HepG2 (cell line): ENCODE measurements around the gene TTYH1. TPM values are rescaled to one million over a fixed set of nuclear protein-coding genes. Genes with fewer than 3 reads are reported as not detected.
A peak's percentile ranks its signal among the peaks of the same experiment; 100 is the strongest.

Experiments
- FOXJ3 ChIP-seq: sonication (generic); formaldehyde crosslinking; IDR thresholded peaks from 2 replicates; pipeline ENCODE4 v1.4.0; 2020; ENCODE audit warnings: missing genetic modification reagents, mild to moderate bottlenecking, borderline replicate concordance
- HIVEP1 ChIP-seq: sonication (generic); formaldehyde crosslinking; IDR thresholded peaks from 2 replicates; pipeline ENCODE4 v1.4.0; 2020; ENCODE audit warnings: mild to moderate bottlenecking, missing genetic modification reagents
- HMG20A ChIP-seq: IDR thresholded peaks from 2 replicates; pipeline ENCODE4 v1.6.1; 2016; ENCODE audit warnings: borderline replicate concordance
- ISL2 ChIP-seq: sonication (generic); formaldehyde crosslinking; IDR thresholded peaks from 2 replicates; pipeline ENCODE4 v1.5.0; 2020; ENCODE audit warnings: missing genetic modification reagents
- NFIB ChIP-seq: sonication (generic); formaldehyde crosslinking; IDR thresholded peaks from 2 replicates; pipeline ENCODE4 v1.9.0; 2021; ENCODE audit warnings: missing genetic modification reagents, mild to moderate bottlenecking, borderline replicate concordance
- NR2C2 ChIP-seq: sonication (generic); formaldehyde crosslinking; IDR thresholded peaks from 2 replicates; pipeline ENCODE4 v1.4.0; 2020; ENCODE audit warnings: missing genetic modification reagents, mild to moderate bottlenecking, moderate library complexity, borderline replicate concordance
- PHF21A ChIP-seq: sonication (generic); formaldehyde crosslinking; IDR thresholded peaks from 2 replicates; pipeline ENCODE4 v1.5.0; 2020; ENCODE audit warnings: mild to moderate bottlenecking, missing genetic modification reagents
- REPIN1 ChIP-seq: sonication (generic); formaldehyde crosslinking; IDR thresholded peaks from 2 replicates; pipeline ENCODE4 v1.8.0; 2022; ENCODE audit warnings: missing genetic modification reagents, low read depth, mild to moderate bottlenecking, borderline replicate concordance
- SMAD1 ChIP-seq: sonication (generic); formaldehyde crosslinking; IDR thresholded peaks from 2 replicates; pipeline ENCODE4 v1.4.0; 2020; ENCODE audit warnings: missing genetic modification reagents, low read depth, mild to moderate bottlenecking, borderline replicate concordance
- SP140L ChIP-seq: sonication (generic); formaldehyde crosslinking; IDR thresholded peaks from 2 replicates; pipeline ENCODE4 v1.4.0; 2020; ENCODE audit warnings: missing genetic modification reagents, borderline replicate concordance
- SRSF9 ChIP-seq: fragments of 200-400 bp; formaldehyde crosslinking; IDR thresholded peaks from 2 replicates; pipeline ENCODE4 v1.6.1; 2018; ENCODE audit warnings: borderline replicate concordance, mild to moderate bottlenecking, low read depth, low read length; ENCODE audit not compliant: insufficient read depth, poor library complexity, severe bottlenecking
- SRY ChIP-seq: sonication (generic); formaldehyde crosslinking; IDR thresholded peaks from 2 replicates; pipeline ENCODE4 v1.8.0; 2022; ENCODE audit warnings: mild to moderate bottlenecking, missing genetic modification reagents
- TBX3 ChIP-seq: fragments of 450-650 bp; IDR thresholded peaks from 2 replicates; pipeline ENCODE4 v1.6.1; 2017; ENCODE audit warnings: antibody characterized with exemption, mild to moderate bottlenecking, inconsistent platforms, borderline replicate concordance
- ZKSCAN1 ChIP-seq: fragments of 150-350 bp; IDR thresholded peaks from 2 replicates; pipeline ENCODE4 v1.6.1; 2014; ENCODE audit warnings: low read length
- ZMYM4 ChIP-seq: sonication (generic); formaldehyde crosslinking; IDR thresholded peaks from 2 replicates; pipeline ENCODE4 v1.8.1; 2023; ENCODE audit warnings: mild to moderate bottlenecking, missing genetic modification reagents
- ZNF460 ChIP-seq: sonication (generic); formaldehyde crosslinking; IDR thresholded peaks from 2 replicates; pipeline ENCODE4 v1.5.1; 2020; ENCODE audit warnings: missing genetic modification reagents, mild to moderate bottlenecking, borderline replicate concordance
- ZNF572 ChIP-seq: sonication (generic); formaldehyde crosslinking; IDR thresholded peaks from 2 replicates; pipeline ENCODE4 v1.5.1; 2020; ENCODE audit warnings: mild to moderate bottlenecking, missing genetic modification reagents
- polyA plus RNA-seq, 8 experiments: library from polyadenylated mRNA; depleted of rRNA in 3 of 8; stranded (reverse) in 7 of 8; unstranded in 1 of 8; fragments of >200 nt; fragmentation: Illumina TruSeq in 4 of 8; extraction: Trizol in 4 of 8; gene quantifications; 2 replicates each; pipeline versions ENCODE4 v1.2.1 to v1.2.3, GENCODE V29; 2011 to 2016; ENCODE audit warnings: low read depth in 4 of 8, missing spikeins in 1 of 8, mixed read lengths in 1 of 8; ENCODE audit not compliant: insufficient read depth in 1 of 8
- total RNA-seq, 5 experiments: library from RNA; depleted of rRNA; stranded (reverse); fragments of >200 nt; fragmentation: Illumina TruSeq; extraction: Trizol; gene quantifications; 2 replicates each; pipeline ENCODE4 v1.2.3, GENCODE V29; 2016; ENCODE audit warnings: low read depth in 1 of 5
- TF ChIP-seq, protein P1 (sequence below): sonication (generic); formaldehyde crosslinking; IDR thresholded peaks from 2 replicates; pipeline ENCODE4 v1.4.0; 2020; ENCODE audit warnings: missing genetic modification reagents, mild to moderate bottlenecking, borderline replicate concordance
- TF ChIP-seq, protein P2 (sequence below): sonication (generic); formaldehyde crosslinking; IDR thresholded peaks from 2 replicates; pipeline ENCODE4 v1.5.0; 2020; ENCODE audit warnings: mild to moderate bottlenecking, low read depth, missing genetic modification reagents, borderline replicate concordance
- TF ChIP-seq, protein P3 (sequence below): sonication (generic); formaldehyde crosslinking; IDR thresholded peaks from 2 replicates; pipeline ENCODE4 v1.5.0; 2020; ENCODE audit warnings: mild to moderate bottlenecking, missing genetic modification reagents
- TF ChIP-seq, protein P4 (sequence below): sonication (generic); formaldehyde crosslinking; IDR thresholded peaks from 2 replicates; pipeline ENCODE4 v1.9.0; 2021; ENCODE audit warnings: missing genetic modification reagents, borderline replicate concordance
- TF ChIP-seq, protein P5 (sequence below): sonication (generic); formaldehyde crosslinking; IDR thresholded peaks from 2 replicates; pipeline ENCODE4 v1.8.1; 2023; ENCODE audit warnings: mild to moderate bottlenecking, missing genetic modification reagents

TTYH1 gene
- total and polyA plus RNA-seq, 2 of the 13 experiments (the other 11 are each of a cell fraction or from before 2014, with no cell fraction given): 6.9 to 19.9 TPM

DNA sequence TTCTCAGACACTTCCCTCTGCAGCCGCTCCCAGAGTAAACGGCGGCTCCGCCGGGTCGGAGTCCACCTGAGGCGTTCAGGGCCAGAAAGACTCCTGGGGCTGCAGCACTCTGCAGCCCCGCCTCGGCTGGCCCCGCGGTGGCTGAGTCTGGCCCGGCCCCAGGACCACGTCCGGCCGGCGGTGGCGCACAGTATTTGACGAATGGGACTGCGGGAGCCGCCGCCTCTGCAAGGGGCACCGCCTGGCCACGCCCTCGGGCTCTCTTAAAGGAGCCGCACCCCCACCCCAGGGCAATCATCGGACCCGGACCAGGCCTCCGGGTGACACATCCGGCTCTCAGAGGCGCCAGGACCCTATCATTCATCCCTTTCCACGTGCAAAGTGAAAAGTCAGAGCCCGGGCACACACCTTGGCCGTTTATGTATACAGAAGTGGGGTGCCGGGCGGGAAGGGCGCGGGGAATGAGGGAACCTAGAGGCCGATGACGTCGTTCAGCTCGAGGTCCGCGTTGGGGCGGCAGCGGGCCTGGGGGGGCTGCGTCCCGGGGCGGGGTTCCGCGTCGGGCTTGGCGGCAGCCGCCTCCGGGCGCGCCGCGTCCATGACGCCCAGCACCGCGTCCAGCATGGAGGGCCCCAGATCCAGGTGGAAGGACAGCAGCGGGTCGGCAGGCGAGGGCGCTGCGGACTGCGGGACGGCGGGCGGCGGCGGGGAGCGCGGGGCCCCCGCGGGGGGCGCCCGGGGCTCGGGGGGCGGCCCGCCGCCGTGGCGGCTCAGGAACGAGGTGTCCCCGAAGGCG, 49.6 kb downstream of the TTYH1 start (continued):
- TF ChIP-seq ZKSCAN1: no peak
- no peak for TF ChIP-seq SRSF9
- TF ChIP-seq, protein P1, sequence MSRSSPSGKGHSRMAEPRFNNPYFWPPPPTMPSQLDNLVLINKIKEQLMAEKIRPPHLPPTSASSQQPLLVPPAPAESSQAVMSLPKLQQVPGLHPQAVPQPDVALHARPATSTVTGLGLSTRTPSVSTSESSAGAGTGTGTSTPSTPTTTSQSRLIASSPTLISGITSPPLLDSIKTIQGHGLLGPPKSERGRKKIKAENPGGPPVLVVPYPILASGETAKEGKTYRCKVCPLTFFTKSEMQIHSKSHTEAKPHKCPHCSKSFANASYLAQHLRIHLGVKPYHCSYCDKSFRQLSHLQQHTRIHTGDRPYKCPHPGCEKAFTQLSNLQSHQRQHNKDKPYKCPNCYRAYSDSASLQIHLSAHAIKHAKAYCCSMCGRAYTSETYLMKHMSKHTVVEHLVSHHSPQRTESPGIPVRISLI: no peak
- no peak for TF ChIP-seq NFIB
- no peak for TF ChIP-seq SP140L (CRISPR knock-in tag)
- TF ChIP-seq TBX3: no peak
- peak; percentile 49 for TF ChIP-seq NR2C2 (CRISPR knock-in tag)
- TF ChIP-seq, protein P2, sequence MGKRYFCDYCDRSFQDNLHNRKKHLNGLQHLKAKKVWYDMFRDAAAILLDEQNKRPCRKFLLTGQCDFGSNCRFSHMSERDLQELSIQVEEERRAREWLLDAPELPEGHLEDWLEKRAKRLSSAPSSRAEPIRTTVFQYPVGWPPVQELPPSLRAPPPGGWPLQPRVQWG (CRISPR knock-in tag): no peak
- TF ChIP-seq ISL2 (CRISPR knock-in tag): peak; percentile 65; the same call in 1 of the 2 replicates
- TF ChIP-seq, protein P3, sequence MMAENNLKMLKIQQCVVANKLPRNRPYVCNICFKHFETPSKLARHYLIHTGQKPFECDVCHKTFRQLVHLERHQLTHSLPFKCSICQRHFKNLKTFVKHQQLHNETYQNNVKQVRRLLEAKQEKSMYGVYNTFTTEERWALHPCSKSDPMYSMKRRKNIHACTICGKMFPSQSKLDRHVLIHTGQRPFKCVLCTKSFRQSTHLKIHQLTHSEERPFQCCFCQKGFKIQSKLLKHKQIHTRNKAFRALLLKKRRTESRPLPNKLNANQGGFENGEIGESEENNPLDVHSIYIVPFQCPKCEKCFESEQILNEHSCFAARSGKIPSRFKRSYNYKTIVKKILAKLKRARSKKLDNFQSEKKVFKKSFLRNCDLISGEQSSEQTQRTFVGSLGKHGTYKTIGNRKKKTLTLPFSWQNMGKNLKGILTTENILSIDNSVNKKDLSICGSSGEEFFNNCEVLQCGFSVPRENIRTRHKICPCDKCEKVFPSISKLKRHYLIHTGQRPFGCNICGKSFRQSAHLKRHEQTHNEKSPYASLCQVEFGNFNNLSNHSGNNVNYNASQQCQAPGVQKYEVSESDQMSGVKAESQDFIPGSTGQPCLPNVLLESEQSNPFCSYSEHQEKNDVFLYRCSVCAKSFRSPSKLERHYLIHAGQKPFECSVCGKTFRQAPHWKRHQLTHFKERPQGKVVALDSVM (CRISPR knock-in tag): 0 out of 2 replicates have a peak, but pooled peaks have one; percentile 24
- TF ChIP-seq ZMYM4 (CRISPR knock-in tag): peak; percentile 53; the same call in 1 of the 2 replicates
- TF ChIP-seq, protein P4, sequence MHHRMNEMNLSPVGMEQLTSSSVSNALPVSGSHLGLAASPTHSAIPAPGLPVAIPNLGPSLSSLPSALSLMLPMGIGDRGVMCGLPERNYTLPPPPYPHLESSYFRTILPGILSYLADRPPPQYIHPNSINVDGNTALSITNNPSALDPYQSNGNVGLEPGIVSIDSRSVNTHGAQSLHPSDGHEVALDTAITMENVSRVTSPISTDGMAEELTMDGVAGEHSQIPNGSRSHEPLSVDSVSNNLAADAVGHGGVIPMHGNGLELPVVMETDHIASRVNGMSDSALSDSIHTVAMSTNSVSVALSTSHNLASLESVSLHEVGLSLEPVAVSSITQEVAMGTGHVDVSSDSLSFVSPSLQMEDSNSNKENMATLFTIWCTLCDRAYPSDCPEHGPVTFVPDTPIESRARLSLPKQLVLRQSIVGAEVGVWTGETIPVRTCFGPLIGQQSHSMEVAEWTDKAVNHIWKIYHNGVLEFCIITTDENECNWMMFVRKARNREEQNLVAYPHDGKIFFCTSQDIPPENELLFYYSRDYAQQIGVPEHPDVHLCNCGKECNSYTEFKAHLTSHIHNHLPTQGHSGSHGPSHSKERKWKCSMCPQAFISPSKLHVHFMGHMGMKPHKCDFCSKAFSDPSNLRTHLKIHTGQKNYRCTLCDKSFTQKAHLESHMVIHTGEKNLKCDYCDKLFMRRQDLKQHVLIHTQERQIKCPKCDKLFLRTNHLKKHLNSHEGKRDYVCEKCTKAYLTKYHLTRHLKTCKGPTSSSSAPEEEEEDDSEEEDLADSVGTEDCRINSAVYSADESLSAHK: no peak
- no peak for TF ChIP-seq REPIN1 (CRISPR knock-in tag)
- TF ChIP-seq HIVEP1 (CRISPR knock-in tag): peak; percentile 40; the same call in 1 of the 2 replicates
- TF ChIP-seq SRY (CRISPR knock-in tag): 0 out of 2 replicates have a peak, but pooled peaks have one; percentile 51
- TF ChIP-seq, protein P5, sequence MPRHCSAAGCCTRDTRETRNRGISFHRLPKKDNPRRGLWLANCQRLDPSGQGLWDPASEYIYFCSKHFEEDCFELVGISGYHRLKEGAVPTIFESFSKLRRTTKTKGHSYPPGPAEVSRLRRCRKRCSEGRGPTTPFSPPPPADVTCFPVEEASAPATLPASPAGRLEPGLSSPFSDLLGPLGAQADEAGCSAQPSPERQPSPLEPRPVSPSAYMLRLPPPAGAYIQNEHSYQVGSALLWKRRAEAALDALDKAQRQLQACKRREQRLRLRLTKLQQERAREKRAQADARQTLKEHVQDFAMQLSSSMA: 0 out of 2 replicates have a peak, but pooled peaks have one; percentile 74
- peak; percentile 75 for TF ChIP-seq PHF21A (CRISPR knock-in tag)
- TF ChIP-seq ZNF460 (CRISPR knock-in tag): no peak
- no peak for TF ChIP-seq HMG20A (CRISPR knock-in tag)
- TF ChIP-seq ZNF572: no peak
- TF ChIP-seq FOXJ3 (CRISPR knock-in tag): peak; percentile 32; the same call in 1 of the 2 replicates
- TF ChIP-seq SMAD1 (CRISPR knock-in tag): no peak; the same call in 1 of the 2 replicates
